Retinal pigment epithelial cell (primary cell): ENCODE results near the gene TMEM87A.

Experiments
- DNase-seq: peaks from one replicate; pipeline ENCODE4 v3.0.0-alpha.2; 2010; ENCODE audit warnings: low read depth
- H3K4me3 ChIP-seq: 2 replicates; pipeline ENCODE4 v1.5.1; 2011; ENCODE audit warnings: mild to moderate bottlenecking, low read length, control low read depth, moderate library complexity
- CTCF ChIP-seq: conservative IDR thresholded peaks from 2 replicates; pipeline ENCODE4 v1.5.1; 2011; ENCODE audit warnings: low read depth, low read length, control low read depth, inconsistent platforms

Gene TMEM87A

GRCh38 chr15:42270551-42270950 is 2.7 kb downstream of the TMEM87A start:
- H3K4me3 ChIP-seq, result no peak overlapping the region
- no peak for TF ChIP-seq CTCF
- DNase-seq, result no peak

- no peak overlapping the region for H3K4me3 ChIP-seq
- no peak for TF ChIP-seq CTCF
- DNase-seq, result no peak
These were observed 5.9 kb downstream of the TMEM87A start for GRCh38 chr15:42267286-42267685.

DNA sequence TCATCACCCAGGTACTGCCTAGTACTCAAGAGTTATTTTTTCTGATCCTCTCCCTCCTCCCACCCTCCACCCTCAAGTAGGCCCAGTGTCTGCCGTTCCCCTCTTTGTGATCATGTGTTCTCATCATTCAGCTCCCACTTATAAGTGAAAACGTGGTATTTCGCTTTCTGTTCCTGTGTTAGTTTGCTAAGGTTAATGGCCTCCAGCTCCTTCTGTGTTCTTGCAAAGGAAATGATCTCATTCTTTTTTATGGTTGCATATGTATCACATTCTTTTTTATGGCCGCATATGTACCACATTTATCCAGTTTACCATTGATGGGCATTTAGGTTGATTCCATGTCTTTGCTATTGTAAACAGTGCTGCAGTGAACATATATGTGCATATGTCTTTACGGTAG is 8.4 kb downstream of the TMEM87A start:
- DNase-seq, result no peak
- no peak overlapping the region for H3K4me3 ChIP-seq
- no peak for TF ChIP-seq CTCF

DNA sequence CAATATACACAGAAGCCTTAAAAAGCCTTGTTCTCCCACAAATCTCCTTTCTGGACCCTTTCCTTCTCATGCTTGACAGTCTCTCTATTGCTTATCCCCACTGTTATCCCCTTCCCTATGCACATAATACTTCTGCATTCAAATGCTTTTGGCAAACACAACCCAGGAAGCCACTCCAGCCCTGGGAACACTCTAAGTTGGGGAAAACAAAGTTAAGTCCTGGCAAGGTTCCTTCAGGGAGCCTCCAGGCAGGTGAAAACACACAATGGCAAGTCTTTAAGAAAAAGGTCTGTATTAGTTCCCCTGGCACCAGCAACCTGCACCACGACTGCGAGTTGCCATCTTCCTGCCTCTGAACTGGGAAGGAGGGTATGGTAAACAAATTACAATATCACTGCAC is 19.9 kb downstream of the TMEM87A start:
- H3K4me3 ChIP-seq, result no peak overlapping the region
- TF ChIP-seq CTCF, result no peak
- no peak for DNase-seq

GRCh38 chr15:42240823-42241222 is 32.4 kb downstream of the TMEM87A start:
- TF ChIP-seq CTCF, result no peak
- no peak for DNase-seq
- H3K4me3 ChIP-seq, result no peak overlapping the region

DNA sequence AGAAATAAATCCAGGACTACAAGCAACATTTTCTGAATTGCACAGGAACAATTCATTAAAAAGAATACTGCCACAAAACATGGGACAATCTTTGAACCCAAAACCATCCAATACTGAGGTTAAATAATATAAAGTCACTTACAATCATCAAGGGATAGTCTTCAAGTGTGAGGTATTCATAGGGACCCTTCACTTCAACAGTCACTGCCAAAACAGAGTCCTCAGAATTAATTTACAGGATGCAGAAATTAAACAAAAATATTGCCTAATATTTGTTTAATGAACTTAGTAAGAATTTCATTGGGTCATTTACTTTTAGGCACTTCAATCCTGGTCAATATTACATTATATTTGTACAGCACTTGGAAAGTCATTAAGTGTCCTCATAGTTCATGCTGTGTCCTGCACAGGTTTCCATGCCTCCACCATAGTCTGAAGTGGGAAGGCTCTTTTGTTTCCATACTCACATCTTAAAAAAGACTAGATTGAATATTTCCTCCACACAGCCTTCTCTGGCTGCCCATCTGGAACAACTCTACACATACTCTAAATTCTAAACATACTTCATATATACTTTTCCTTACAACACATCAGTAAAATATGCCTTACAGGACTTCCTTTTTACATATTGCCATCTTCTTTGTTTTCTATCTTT is 33.6 kb downstream of the TMEM87A start:
- no peak for DNase-seq
- TF ChIP-seq CTCF, result no peak
- no peak overlapping the region for H3K4me3 ChIP-seq

GRCh38 chr15:42233107-42233506 is 40.1 kb downstream of the TMEM87A start:
- no peak overlapping the region for H3K4me3 ChIP-seq
- no peak for TF ChIP-seq CTCF
- no peak for DNase-seq
